HG03139 (cell line): Measurements from ENCODE around the gene TAS2R46.
"Not testable (repeated sequence)": the region's sequence is repeated elsewhere in the genome, so short reads cannot be mapped to it uniquely, and the experiment has no call there.

ENCODE experiments used
- ATAC-seq: cut with Tn5 transposase; IDR thresholded peaks from one replicate; pipeline ENCODE4 v1.9.1; 2021; ENCODE audit not compliant: unreplicated experiment

The TAS2R46 gene

DNA sequence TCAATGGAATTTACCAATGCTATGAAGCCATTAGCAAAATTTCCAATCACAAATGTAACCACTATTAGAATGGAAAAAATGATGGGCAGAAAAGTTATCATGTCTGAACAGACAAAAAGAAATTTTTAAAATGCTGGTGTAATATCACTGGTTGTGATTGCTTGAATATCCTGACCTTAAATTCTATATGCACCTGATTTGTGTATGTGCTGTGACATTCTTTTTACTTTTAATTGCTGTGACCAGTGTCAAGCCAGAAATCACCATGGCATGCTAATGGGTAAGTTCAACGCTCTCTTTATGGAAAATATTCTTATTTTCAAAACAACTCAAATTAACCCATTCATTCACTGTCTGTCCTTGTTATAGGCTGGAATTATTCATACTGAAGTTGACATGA lies at the start of gene TAS2R46:
TAS2R46 (minus strand) TSS at position 101 of the 400 bp plus-strand sequence; CDS start at position 101, 0 bp downstream.
- ATAC-seq: not testable (repeated sequence)

DNA sequence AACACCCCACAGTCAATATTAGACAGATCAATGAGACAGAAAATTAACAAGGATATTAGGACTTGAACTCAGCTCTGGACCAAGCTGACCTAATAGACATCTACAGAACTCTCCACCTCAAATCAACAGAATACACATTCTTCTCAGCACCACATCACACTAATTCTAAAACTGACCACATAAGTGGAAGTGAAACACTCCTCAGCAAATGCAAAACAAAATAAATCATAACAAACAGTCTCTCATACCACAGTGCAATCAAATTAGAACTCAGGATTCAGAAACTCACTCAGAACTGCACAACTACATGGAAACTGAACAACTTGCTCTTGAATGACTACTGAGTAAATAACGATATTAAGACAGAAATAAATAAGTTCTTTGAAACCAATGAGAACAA lies 49.1 kb upstream of the TAS2R46 start:
- not testable (repeated sequence) for ATAC-seq

GRCh38 chr12:11108862-11109261 lies 46.8 kb upstream of the TAS2R46 start:
- ATAC-seq: no peak

- no peak for ATAC-seq
Observed at GRCh38 chr12:11107719-11108118, 45.6 kb upstream of the TAS2R46 start.

DNA sequence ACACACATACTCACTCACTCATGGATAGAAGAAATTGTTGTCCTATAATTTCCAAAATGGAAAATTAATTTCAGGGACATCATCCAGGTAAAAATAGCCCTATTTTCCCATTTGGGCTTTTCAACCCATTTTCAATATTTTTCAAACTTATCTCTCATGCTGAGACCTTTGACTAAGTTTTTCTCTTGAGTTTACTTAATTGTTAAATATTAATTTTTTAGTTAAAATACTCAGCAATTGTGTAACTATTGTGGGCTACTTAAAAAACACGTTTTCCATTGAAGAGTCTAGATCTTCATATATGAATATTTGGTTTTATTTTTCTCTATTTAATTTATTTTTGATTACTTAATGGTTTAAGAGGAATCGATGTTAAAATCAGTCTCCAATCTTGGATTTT lies 44.2 kb upstream of the TAS2R46 start:
- ATAC-seq: no peak

GRCh38 chr12:11105546-11105945 lies 43.5 kb upstream of the TAS2R46 start:
- ATAC-seq: no peak

GRCh38 chr12:11094910-11095309 lies 32.8 kb upstream of the TAS2R46 start:
- ATAC-seq: not testable (repeated sequence)

DNA sequence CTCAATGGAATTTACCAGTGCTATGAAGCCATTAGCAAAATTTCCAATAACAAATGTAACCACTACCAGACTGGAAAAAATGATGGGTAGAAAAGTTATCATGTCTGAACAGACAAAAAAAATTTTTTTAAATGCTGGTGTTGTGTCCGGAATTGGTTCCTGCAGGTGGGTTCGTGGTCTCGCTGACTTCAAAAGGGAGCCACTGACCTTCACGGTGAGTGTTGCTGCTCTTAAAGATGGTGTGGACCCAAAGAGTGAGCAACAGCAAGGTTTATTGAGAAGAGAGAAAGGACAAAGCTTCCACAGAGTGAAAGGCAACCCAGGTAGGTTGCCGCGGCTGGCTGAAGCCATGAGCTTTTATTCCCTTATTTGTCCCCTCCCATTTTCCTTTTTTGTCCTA lies 30.0 kb upstream of the TAS2R46 start, which contains the start of gene TAS2R43:
TAS2R43 (minus strand) TSS at position 186 of the 400 bp plus-strand sequence; CDS start at position 102, 84 bp downstream.
- no peak for ATAC-seq

DNA sequence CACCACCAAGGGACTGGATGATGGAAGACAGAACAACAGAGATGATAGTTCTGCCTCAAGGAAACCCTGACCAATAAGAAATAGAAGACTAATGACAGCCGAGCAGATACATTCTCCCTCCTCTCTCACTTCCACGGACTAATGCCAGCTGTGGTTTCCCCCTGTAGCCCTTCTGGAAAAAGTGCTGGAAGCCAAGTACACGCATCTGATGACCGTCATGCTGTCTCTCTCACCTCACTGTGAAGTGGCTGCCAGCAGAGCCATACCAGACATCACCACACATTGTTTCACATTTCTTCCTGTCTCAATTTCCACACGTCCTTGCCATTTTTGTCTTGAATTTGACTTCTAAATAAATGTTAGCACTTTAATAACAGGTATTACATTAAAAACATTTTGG lies 27.2 kb upstream of the TAS2R46 start:
- ATAC-seq: no peak

DNA sequence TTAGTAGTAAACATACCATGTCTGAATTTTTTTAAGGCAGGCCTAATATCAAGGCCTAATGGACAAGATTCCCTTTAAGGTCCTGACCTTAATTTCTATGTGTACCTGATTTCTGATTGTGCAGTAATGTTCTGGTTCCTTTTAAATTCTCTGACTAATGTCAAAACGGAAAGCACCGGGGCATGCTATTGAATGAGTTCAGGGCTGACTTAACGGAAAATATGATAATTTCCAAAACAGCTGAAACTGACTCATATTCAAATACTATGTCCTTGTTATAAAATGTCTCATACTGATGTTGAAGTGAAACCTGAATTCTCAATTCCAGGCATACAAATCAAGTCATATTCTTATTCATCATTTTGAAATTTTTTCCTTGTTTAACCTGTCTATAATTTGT lies 23.3 kb upstream of the TAS2R46 start:
- ATAC-seq: no peak

- no peak for ATAC-seq
Observed at GRCh38 chr12:11081987-11082386, 19.9 kb upstream of the TAS2R46 start.

DNA sequence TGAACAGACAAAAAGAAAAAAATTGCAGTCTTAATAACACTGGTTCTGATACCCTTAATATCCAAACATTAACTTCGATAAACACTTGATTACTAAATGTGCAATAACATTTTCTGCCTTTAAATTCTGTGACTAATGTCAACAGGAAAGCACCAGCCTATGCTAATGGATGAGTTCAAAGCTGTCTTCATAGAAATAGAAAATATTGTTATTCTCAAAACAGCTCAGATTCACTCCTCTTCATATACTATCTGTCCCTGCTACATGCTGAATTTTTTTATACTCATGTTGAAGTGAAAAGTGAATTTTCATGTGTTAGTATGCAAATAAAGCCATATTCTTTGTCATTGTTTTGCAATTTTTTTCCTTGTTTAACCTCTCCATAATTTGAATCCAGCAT lies 16.2 kb upstream of the TAS2R46 start:
- ATAC-seq: no peak

DNA sequence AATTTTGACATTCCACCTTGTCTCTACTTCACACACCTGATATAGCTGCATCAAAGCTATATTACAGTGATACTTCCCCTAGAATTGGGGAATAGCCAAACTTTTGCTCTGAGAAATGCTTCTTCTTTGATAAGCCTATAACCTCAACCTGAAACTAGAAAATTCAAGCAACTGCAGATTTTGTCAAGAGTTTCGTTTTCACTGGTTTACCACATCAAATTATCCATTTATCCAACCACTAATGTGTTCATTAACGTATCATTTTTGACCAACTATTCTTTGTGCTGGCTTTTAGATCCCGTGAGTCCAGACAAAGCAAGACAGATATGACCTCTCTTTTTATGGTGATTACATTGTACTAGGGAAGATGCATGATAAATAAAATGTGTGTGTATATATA lies 13.5 kb upstream of the TAS2R46 start:
- no peak for ATAC-seq

DNA sequence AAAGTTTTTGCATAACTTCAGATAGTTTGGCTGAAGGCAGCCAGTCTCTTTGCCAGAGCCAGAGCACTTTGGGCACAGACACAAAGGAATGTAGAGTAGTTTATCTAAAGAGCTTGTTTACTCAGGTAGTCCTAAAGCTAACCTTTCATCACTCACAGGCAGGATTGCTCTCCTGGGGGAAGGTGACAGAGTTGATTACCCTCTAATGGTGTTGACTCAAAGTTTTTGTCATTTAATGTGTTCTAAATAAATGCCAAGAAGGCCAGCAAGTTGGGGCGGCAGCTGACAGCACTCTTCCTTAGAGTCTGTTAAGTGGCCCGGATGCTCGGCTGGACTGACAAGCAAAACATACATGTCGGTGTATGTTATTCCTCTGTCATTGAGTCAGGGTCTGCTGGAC lies 9.3 kb upstream of the TAS2R46 start:
- ATAC-seq: no peak

DNA sequence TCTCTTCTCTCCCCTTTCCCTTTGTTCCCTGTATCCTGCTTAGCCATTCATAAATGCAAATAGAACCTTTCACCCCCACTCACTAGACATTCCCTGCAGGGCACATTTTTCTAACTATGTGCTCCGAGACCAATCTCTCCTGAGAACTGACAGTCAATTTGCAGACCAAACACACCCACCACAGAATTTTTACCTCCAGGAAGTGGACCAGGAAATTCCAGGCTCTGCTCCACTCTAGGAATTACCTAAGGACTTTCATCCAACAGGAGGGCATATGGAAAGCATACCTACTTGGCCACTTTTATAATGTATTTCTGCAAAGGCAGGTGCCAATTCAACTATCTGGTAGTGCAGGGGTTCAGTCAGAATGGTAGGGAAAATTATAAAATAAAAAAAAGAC lies 8.9 kb upstream of the TAS2R46 start:
- ATAC-seq: no peak

DNA sequence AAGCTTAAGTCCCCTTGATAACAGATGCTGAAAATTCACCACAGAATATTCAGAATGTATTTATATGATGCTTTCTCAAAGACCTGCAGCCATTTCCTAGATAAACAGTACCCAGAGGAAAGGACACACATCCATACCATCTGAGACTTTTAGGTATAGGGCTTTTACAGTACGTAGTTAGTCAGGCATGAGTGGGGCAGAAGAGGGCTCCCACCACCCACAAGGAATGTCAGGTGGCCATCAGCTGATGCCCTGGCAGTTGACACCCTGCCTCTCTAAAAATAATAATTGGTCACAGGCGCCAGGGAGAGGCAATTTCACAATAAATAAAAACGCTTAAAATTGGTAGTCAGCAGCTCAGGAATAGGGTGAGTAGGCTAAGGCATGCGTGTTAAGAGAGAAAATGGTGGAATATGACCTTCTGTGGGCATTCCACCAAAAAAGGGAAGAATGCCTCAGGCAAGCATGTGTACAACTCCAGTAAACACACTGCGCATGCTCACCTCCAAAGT lies 7.8 kb upstream of the TAS2R46 start:
- ATAC-seq: no peak

DNA sequence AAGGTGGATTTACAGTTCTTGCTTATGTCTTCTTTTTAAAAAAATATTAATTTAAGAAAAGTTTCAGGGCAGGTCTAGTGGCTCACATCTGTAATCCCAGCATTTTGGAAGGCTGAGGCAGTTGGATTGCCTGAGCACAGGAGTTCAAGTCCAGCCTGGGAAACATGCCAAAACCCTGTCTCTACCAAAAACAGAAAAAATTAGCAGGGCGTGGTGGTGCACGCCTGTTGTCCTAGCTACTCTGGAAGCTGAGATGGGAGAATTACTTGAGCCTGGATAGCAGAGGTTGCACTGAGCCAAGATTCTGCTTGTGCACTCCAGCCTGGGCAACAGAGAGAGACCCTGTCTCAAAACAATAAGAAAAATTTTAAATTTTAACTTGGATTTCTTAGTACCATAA lies 5.4 kb upstream of the TAS2R46 start:
- ATAC-seq: no peak

DNA sequence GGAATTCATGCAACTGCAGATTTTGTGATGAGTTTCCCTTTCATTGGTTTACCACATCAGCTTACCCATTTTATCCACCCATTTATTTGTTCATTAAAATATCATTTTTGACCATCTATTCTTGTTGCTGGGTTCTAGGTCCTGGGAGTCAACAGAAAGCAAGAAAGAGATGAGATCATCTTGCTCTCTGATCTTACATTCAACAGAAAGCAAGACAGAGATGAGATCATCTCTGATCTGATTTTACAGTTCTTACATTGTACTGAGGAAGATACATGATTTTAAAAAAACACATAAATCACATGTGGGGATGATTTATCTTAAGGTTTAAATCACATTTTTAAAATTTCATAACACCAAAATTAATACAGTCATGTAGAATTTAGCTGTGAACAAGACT lies 2.3 kb downstream of the TAS2R46 start:
- no peak for ATAC-seq

- ATAC-seq: no peak
Observed at GRCh38 chr12:11059041-11059440, 3.1 kb downstream of the TAS2R46 start.

GRCh38 chr12:11055306-11055705 lies 6.8 kb downstream of the TAS2R46 start:
- no peak for ATAC-seq

- ATAC-seq: not testable (repeated sequence)
Observed at GRCh38 chr12:11049806-11050531, 12.1 kb downstream of the TAS2R46 start.

DNA sequence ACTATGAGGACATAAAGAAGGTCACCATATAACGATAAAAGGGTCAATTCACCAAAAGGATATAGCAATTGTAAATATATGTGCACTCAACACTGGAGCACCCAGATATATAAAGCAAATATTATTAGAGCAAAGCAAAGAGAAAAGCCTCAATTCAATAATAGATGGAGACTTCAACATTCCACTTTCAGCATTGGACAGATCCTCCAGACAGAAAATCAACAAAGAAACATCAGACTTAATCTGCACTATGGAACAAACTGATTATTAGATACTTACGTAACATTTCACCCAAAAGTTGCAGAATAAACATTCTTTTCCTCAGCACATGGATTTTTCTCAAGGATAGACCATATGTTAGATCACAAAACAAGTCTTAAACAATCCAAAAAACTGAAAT lies 20.7 kb downstream of the TAS2R46 start:
- not testable (repeated sequence) for ATAC-seq

DNA sequence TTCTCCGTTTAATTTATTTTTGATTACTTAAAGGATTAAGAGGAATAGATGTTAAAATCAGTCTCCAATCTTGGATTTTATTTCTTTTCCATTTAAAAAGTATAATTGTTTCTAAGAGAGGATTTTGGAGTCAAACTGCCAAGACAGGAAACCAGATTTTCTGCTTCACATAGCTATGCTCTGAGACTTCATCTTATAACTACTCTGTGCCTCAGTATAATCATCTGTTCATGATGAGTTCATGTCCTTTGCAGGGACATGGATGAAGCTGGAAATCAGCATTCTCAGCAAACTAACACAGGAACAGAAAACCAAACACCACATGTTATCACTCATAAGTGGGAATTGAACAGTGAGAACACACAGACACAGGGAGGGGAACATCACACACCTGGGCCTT lies 21.9 kb downstream of the TAS2R46 start:
- ATAC-seq: no peak
